ENCODE results near the gene PRKCI.

PRKCI gene

GRCh38 chr3:170346481-170347392, 124.5 kb downstream of the PRKCI start:
- no peak for DNase-seq

GRCh38 chr3:170350515-170351413, 128.5 kb downstream of the PRKCI start:
- DNase-seq, result no peak

- no peak for DNase-seq
Observed at GRCh38 chr3:170352936-170353335, 130.7 kb downstream of the PRKCI start.

GRCh38 chr3:170353485-170353884, 131.3 kb downstream of the PRKCI start:
- no peak for DNase-seq

GRCh38 chr3:170354760-170355159, 132.5 kb downstream of the PRKCI start:
- DNase-seq, result no peak

Measured in NCI-H1048 (cell line).